ENCODE results near the gene NPPA. TPM values are rescaled to one million over a fixed set of nuclear protein-coding genes. Genes with fewer than 3 reads are reported as not detected.
"Not testable (repeated sequence)": the region's sequence is repeated elsewhere in the genome, so short reads cannot be mapped to it uniquely, and the experiment has no call there.

The NPPA gene
- total RNA-seq, 1 experiment from 2014 or later: not detected

- peak overlapping the region; percentile 82 for H3K9ac ChIP-seq (ENCODE audit: low read length)
- ATAC-seq (no peak), DNase-seq (peak; percentile 12)
- H3K79me2 ChIP-seq (ENCODE audit: low read length): peaks cover 22% of the 10 kb centered on the region
- no peaks in the 10 kb centered on the region for H3K9me2 ChIP-seq (replicated peaks; ENCODE audit: low read length)
- TF ChIP-seq CTCF (conservative IDR thresholded peaks at IDR 0.05; ENCODE audit: low read depth, low read length): no peak
- no peak for TF ChIP-seq EZH2 (IDR thresholded peaks at IDR 0.05; ENCODE audit: low read length, unreplicated experiment)
- no peak for TF ChIP-seq EZH2phosphoT487 (IDR thresholded peaks at IDR 0.05; ENCODE audit: borderline replicate concordance, low read length)
- peak overlapping the region; percentile 80; the same call in 1 of the 2 replicates for H2AFZ ChIP-seq (ENCODE audit: low read length)
- H3K4me2 ChIP-seq (ENCODE audit: low read length): peak overlapping the region; percentile 89
- H3K4me1 ChIP-seq (ENCODE audit: insufficient read depth, low read length): peaks cover 50% of the 10 kb centered on the region
- BruUV-seq (replicated peaks): no TSS peak
- H3K27me3 ChIP-seq (ENCODE audit: low read length): no peaks in the 10 kb centered on the region
- no peaks in the 10 kb centered on the region for H3F3A ChIP-seq (ENCODE audit: low read length, unreplicated experiment)
- intact Hi-C loops (cut with micrococcal nuclease): loop anchor here (1.0 to 5.0 kb wide), 2 partner anchors 18 to 68 kb away; partner anchors contain the start of gene AGTRAP
- H3K9me3 ChIP-seq (ENCODE audit: low read length): no peaks in the 10 kb centered on the region
- no peaks in the 10 kb centered on the region for H4K20me1 ChIP-seq (ENCODE audit: low read length)
- H3K27ac ChIP-seq (ENCODE audit: low read length): peak overlapping the region; percentile 91
- ChIA-PET POLR2A (ENCODE audit: unreplicated experiment) (no interaction called here), CTCF (no interaction called here)
- H3K36me3 ChIP-seq (ENCODE audit: low read depth, low read length): no peaks in the 10 kb centered on the region; the same call in 1 of the 2 replicates
- peak overlapping the region; percentile 83 for H3K4me3 ChIP-seq (ENCODE audit: low read length)
These were observed 42.7 kb downstream of the NPPA start for GRCh38 chr1:11804666-11805421.

DNA sequence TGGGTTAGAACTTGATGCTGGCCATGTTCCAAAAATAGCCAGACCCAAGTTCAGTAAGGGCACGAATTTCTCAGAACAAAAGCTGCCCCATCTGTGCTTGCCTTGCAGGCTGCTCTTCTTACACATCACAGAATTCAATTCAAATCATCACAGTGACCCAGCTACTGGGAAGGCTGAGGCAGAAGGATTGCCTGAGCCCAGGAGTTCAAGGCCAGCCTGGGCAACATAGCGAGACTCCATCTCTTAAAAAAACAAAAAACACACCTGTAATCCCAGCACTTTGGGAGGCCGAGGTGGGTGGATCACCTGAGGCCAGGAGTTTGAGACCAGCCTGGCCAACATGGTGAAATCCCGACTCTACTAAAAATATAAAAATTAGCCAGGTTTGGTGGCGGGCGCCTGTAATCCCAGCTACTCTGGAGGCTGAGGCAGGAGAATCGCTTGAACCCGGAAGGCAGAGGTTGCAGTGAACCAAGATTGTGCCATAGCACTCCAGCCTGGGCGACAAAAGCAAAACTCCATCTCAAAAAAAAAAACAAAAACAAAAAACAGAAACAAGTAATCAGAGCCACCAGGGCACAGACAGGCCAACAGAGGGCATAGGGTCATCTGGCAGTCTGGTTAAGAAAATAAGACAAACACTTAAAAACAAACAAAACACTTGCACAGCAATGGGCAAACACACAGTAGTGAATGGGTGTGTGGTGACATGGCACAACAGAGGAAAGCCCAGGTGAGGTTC is 43.5 kb downstream of the NPPA start:
- Histone ChIP-seq H3K4me2 (ENCODE audit: low read length) (peak overlapping the region; percentile 89), H3K79me2 (ENCODE audit: low read length) (peaks cover 22% of the 10 kb centered on the region), H3K27ac (ENCODE audit: low read length) (peak overlapping the region; percentile 91; the same call in 1 of the 2 replicates), H2AFZ (ENCODE audit: low read length) (peak overlapping the region; percentile 58; the same call in 1 of the 2 replicates), H3K4me1 (ENCODE audit: insufficient read depth, low read length) (peaks cover 50% of the 10 kb centered on the region), H3K4me3 (ENCODE audit: low read length) (peak overlapping the region; percentile 60)
- H3K36me3 ChIP-seq (ENCODE audit: low read depth, low read length); BruUV-seq (replicated peaks); H3K9ac ChIP-seq (ENCODE audit: low read length); H3K9me2 ChIP-seq (replicated peaks; ENCODE audit: low read length); H3K27me3 ChIP-seq (ENCODE audit: low read length); DNase-seq; ATAC-seq; H3F3A ChIP-seq (ENCODE audit: low read length, unreplicated experiment); H4K20me1 ChIP-seq (ENCODE audit: low read length); H3K9me3 ChIP-seq (ENCODE audit: low read length): not testable (repeated sequence)
- ChIA-PET CTCF (interaction anchor here (0.8 kb wide), 1 partner anchor 162 kb away, joined by 3 read pairs; no protein-coding TSS in a partner anchor), POLR2A (ENCODE audit: unreplicated experiment) (interaction anchor here (0.5 to 1.4 kb wide), 2 partner anchors 13 to 97 kb away, joined by 4 to 15 read pairs; no protein-coding TSS in a partner anchor)
- intact Hi-C loops (cut with micrococcal nuclease): loop anchor here (2.0 kb wide), 1 partner anchor 17 kb away; no protein-coding TSS in a partner anchor
